Adrenal gland (tissue), 5 donors: Measurements from ENCODE around the gene RASA3.

ENCODE experiments used
- CTCF ChIP-seq, 6 experiments: fragments of 450-650 bp in 4 of 6; fragments of 200-600 bp in 2 of 6; sonication (generic) in 1 of 6; IDR thresholded peaks; 1 replicate in 5 of 6; 2 replicates in 1 of 6; pipeline versions ENCODE4 v1.5.1 to v1.8.0; 2016 to 2021; ENCODE audit warnings: antibody characterized with exemption in 6 of 6, mild to moderate bottlenecking in 2 of 6, moderate library complexity in 1 of 6
- POLR2A ChIP-seq, 2 donors: fragments of 450-650 bp; IDR thresholded peaks; one replicate each; pipeline ENCODE4 v1.6.1; 2017; ENCODE audit warnings: antibody characterized with exemption in 2 of 2, mild to moderate bottlenecking in 2 of 2, moderate library complexity in 1 of 2
- donor health status: DM: no; HTN: no; CAD: no.

- TF ChIP-seq CTCF (IDR thresholded peaks at IDR 0.05) (no peak), POLR2A (IDR thresholded peaks at IDR 0.05) (no peak)
These were observed 27.5 kb downstream of the RASA3 start for GRCh38 chr13:114104655-114105520.
